ENCODE data around the gene GALNT2. TPM values are rescaled to one million over a fixed set of nuclear protein-coding genes. Genes with fewer than 3 reads are reported as not detected.

GALNT2 gene
- total and polyA plus RNA-seq, 2 of the 13 experiments (the other 11 are each of a cell fraction or from before 2014, with no cell fraction given) = 39.3 to 39.6 TPM

DNA sequence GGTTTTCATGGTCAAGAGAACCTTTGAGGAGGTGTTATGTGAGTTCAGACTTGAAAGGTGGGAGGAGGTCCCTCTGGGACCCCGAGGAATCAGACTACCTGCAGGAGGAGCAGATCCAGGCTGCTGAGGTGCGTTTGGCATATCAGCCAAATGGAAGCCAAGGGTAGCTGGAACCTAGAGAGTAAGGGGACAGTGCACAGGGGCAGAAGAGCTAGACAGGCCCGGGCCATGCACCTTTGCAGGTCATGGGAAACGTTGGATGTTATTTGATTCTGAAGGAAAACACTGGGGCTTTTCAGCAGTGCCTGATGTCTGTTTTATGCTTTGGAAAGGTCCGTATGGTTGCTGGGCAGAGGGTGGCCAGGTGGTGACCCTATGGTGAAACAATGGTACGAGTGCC lies 189.9 kb downstream of the GALNT2 start (continued):
- TF ChIP-seq, protein P1, sequence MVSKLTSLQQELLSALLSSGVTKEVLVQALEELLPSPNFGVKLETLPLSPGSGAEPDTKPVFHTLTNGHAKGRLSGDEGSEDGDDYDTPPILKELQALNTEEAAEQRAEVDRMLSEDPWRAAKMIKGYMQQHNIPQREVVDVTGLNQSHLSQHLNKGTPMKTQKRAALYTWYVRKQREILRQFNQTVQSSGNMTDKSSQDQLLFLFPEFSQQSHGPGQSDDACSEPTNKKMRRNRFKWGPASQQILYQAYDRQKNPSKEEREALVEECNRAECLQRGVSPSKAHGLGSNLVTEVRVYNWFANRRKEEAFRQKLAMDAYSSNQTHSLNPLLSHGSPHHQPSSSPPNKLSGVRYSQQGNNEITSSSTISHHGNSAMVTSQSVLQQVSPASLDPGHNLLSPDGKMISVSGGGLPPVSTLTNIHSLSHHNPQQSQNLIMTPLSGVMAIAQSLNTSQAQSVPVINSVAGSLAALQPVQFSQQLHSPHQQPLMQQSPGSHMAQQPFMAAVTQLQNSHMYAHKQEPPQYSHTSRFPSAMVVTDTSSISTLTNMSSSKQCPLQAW (CRISPR knock-in tag; IDR thresholded peaks at IDR 0.05) = no peak
- TF ChIP-seq CHD4 (IDR thresholded peaks at IDR 0.05; ENCODE audit: borderline replicate concordance, low read length) = no peak

DNA sequence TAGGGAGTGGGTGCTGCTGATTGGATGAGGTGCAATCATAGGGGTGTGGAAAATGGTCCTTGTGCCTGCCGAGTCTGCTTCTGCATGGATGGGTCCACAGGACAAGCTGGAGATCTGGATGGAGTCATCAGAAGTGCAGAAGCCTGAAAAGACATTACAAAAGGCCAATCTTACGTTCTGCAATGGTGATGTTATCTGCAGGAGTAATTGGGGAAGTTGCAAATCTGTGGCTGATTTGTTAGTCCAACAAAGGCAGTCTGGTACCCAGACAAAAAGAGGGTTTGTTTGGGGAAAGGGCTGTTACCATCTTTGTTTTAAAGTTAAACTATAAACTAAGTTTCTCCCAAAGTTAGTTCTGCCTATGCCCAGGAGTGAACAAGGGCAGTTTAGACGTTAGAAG lies 192.6 kb downstream of the GALNT2 start:
- Histone ChIP-seq H3K9ac (ENCODE audit: insufficient read depth, low read depth, low read length) (no peak overlapping the region), H3K36me3 (replicated peaks in 1 of 2; ENCODE audit: control insufficient read depth in 1 of 2, insufficient read depth in 2 of 2, low read length in 2 of 2) (peaks cover 17 to 43% of the 10 kb centered on the region in 2 experiments), H3K4me1 (ENCODE audit: insufficient read depth, low read length) (no peaks in the 10 kb centered on the region), H3K79me2 (ENCODE audit: insufficient read depth, low read length) (no peaks in the 10 kb centered on the region), H2AFZ (ENCODE audit: low read length) (no peak overlapping the region), H4K20me1 (ENCODE audit: insufficient read depth, low read length) (no peaks in the 10 kb centered on the region), H3K9me3 (ENCODE audit: low read length) (no peaks in the 10 kb centered on the region), H3K27me3 (ENCODE audit: control insufficient read depth in 1 of 2, insufficient read depth in 2 of 2, low read length in 2 of 2) (no peaks in the 10 kb centered on the region), H3K4me3 (replicated peaks in 1 of 3; ENCODE audit: insufficient read depth in 1 of 3, low read depth in 2 of 3, low read length in 3 of 3) (no peak overlapping the region), H3K4me2 (ENCODE audit: low read depth, low read length) (no peak overlapping the region), H3K27ac (ENCODE audit: extremely low read length, insufficient read depth, low read length) (no peak overlapping the region)
- intact Hi-C loops (cut with micrococcal nuclease; ENCODE audit: unreplicated experiment) = loop anchor here (5.0 kb wide), 1 partner anchor 842 kb away; no protein-coding TSS in a partner anchor
- FAIRE-seq (no peak), ATAC-seq (no peak), DNase-seq (ENCODE audit: low spot score) (no peak)
- 91% methylated on average over 3 of the region's 3 CpGs for WGBS (ENCODE audit: low lambda C conversion rate)
- TF ChIP-seq, protein P2, sequence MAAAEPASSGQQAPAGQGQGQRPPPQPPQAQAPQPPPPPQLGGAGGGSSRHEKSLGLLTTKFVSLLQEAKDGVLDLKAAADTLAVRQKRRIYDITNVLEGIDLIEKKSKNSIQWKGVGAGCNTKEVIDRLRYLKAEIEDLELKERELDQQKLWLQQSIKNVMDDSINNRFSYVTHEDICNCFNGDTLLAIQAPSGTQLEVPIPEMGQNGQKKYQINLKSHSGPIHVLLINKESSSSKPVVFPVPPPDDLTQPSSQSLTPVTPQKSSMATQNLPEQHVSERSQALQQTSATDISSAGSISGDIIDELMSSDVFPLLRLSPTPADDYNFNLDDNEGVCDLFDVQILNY (CRISPR knock-in tag; conservative IDR thresholded peaks at IDR 0.05) = no peak
- TF ChIP-seq, protein P3, sequence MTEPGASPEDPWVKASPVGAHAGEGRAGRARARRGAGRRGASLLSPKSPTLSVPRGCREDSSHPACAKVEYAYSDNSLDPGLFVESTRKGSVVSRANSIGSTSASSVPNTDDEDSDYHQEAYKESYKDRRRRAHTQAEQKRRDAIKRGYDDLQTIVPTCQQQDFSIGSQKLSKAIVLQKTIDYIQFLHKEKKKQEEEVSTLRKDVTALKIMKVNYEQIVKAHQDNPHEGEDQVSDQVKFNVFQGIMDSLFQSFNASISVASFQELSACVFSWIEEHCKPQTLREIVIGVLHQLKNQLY (CRISPR knock-in tag; IDR thresholded peaks at IDR 0.05) = no peak
- no TSS peak for BruUV-seq (replicated peaks)
- POLR2A ChIA-PET = no interaction called here
- in situ Hi-C loops (cut with HindIII; ENCODE audit: extremely low pct_ligation_motif_present, low pct_unique_long_range_greater_than_20kb) = no loop called here
- CTCF ChIA-PET (ENCODE audit: low intra/inter-chr PET ratio, low total read pairs) = no interaction called here

All from HepG2 (cell line).